Activated T-helper 1 cell treated with anti-CD3 and anti-CD28 coated beads, Interleukin-12 subunit alpha, Interleukin-12 subunit beta, Interleukin-2, Interleukin-4 antibody, amounts not matched to agents 30 ng/mL and 10 ng/mL and 1 ng/mL, durations not matched to agents 14 hours and 24 hours and 36 hours (primary cell): ENCODE data around the gene KCNAB2. TPM values are rescaled to one million over a fixed set of nuclear protein-coding genes. Genes with fewer than 3 reads are reported as not detected.

Source experiments
- DNase-seq: peaks from one replicate; pipeline ENCODE4 v3.0.0; 2021; ENCODE audit warnings: low spot score
- H3K27ac Mint-ChIP-seq: one replicate; pipeline ENCODE4 v1.8.0; 2021; ENCODE audit warnings: mild to moderate bottlenecking, mixed read lengths
- H3K27me3 Mint-ChIP-seq: one replicate; pipeline ENCODE4 v1.8.0; 2022; ENCODE audit warnings: mild to moderate bottlenecking, moderate library complexity, mixed read lengths; ENCODE audit not compliant: insufficient read depth
- H3K36me3 Mint-ChIP-seq: one replicate; pipeline ENCODE4 v1.8.0; 2021; ENCODE audit warnings: low read depth, mixed read lengths
- H3K4me1 Mint-ChIP-seq: one replicate; pipeline ENCODE4 v1.8.0; 2021; ENCODE audit warnings: low read depth, mixed read lengths
- H3K4me3 Mint-ChIP-seq: one replicate; pipeline ENCODE4 v1.8.0; 2021; ENCODE audit warnings: mild to moderate bottlenecking, moderate library complexity, mixed read lengths
- H3K9me3 Mint-ChIP-seq: one replicate; pipeline ENCODE4 v1.8.0; 2021; ENCODE audit warnings: mixed read lengths
- intact Hi-C: fragments of 100-400 bp; cut with micrococcal nuclease; formaldehyde crosslinking; loops from one replicate; pipeline ENCODE4 v1.15.1; 2024
- total RNA-seq: library from RNA; stranded (reverse); gene quantifications from 2 replicates; pipeline ENCODE4 v1.2.3, GENCODE V29; 2022

Gene KCNAB2
- total RNA-seq, 1 donor from 2014 or later: 237 TPM

- Mint-ChIP-seq H3K36me3 (peaks cover 4% of the 10 kb centered on the region), H3K27me3 (peaks cover 4% of the 10 kb centered on the region), H3K9me3 (no peaks in the 10 kb centered on the region), H3K4me3 (no peak overlapping the region), H3K4me1 (no peaks in the 10 kb centered on the region), H3K27ac (no peak overlapping the region)
- intact Hi-C loops: no loop called here
- no peak for DNase-seq
Measured at GRCh38 chr1:6103111-6103853, 57.6 kb downstream of the KCNAB2 start.

GRCh38 chr1:6103854-6104530 lies 58.3 kb downstream of the KCNAB2 start:
- Mint-ChIP-seq H3K4me1 (no peaks in the 10 kb centered on the region), H3K27ac (no peak overlapping the region), H3K36me3 (no peaks in the 10 kb centered on the region), H3K27me3 (peaks cover 8% of the 10 kb centered on the region), H3K4me3 (no peak overlapping the region), H3K9me3 (no peaks in the 10 kb centered on the region)
- intact Hi-C loops: no loop called here
- no peak for DNase-seq

GRCh38 chr1:6104631-6105030 lies 58.9 kb downstream of the KCNAB2 start:
- H3K36me3 Mint-ChIP-seq: no peaks in the 10 kb centered on the region
- no peak overlapping the region for H3K4me3 Mint-ChIP-seq
- no peaks in the 10 kb centered on the region for H3K4me1 Mint-ChIP-seq
- DNase-seq: no peak
- intact Hi-C loops: loop anchor here (5.0 kb wide), 1 partner anchor 78 kb away; the partner anchor contains the start of gene CHD5
- peaks cover 8% of the 10 kb centered on the region for H3K27me3 Mint-ChIP-seq
- H3K27ac Mint-ChIP-seq: no peak overlapping the region
- no peaks in the 10 kb centered on the region for H3K9me3 Mint-ChIP-seq

- Mint-ChIP-seq H3K4me3 (no peak overlapping the region), H3K4me1 (no peaks in the 10 kb centered on the region), H3K27me3 (peaks cover 8% of the 10 kb centered on the region), H3K36me3 (no peaks in the 10 kb centered on the region), H3K9me3 (no peaks in the 10 kb centered on the region), H3K27ac (no peak overlapping the region)
- intact Hi-C loops: loop anchor here (5.0 kb wide), 1 partner anchor 77 kb away; the partner anchor contains the start of gene CHD5
- DNase-seq: no peak
Measured at GRCh38 chr1:6105218-6105679, 59.6 kb downstream of the KCNAB2 start.

- H3K27me3 Mint-ChIP-seq: peaks cover 8% of the 10 kb centered on the region
- no peak for DNase-seq
- no peak overlapping the region for H3K4me3 Mint-ChIP-seq
- no peaks in the 10 kb centered on the region for H3K4me1 Mint-ChIP-seq
- H3K27ac Mint-ChIP-seq: no peak overlapping the region
- no peaks in the 10 kb centered on the region for H3K9me3 Mint-ChIP-seq
- H3K36me3 Mint-ChIP-seq: no peaks in the 10 kb centered on the region
- intact Hi-C loops: loop anchor here (5.0 kb wide), 1 partner anchor 77 kb away; the partner anchor contains the start of gene CHD5
Measured at GRCh38 chr1:6105763-6106162, 60.1 kb downstream of the KCNAB2 start.

- no peak for DNase-seq
- Mint-ChIP-seq H3K27me3 (peaks cover 8% of the 10 kb centered on the region), H3K36me3 (no peaks in the 10 kb centered on the region), H3K9me3 (no peaks in the 10 kb centered on the region), H3K27ac (no peak overlapping the region), H3K4me1 (no peaks in the 10 kb centered on the region), H3K4me3 (no peak overlapping the region)
- intact Hi-C loops: loop anchor here (5.0 kb wide), 1 partner anchor 76 kb away; the partner anchor contains the start of gene CHD5
Measured at GRCh38 chr1:6106321-6106731, 60.6 kb downstream of the KCNAB2 start.

- H3K36me3 Mint-ChIP-seq: no peaks in the 10 kb centered on the region
Measured at GRCh38 chr1:6106977-6107376, 61.3 kb downstream of the KCNAB2 start.

GRCh38 chr1:6107409-6108356 lies 62.0 kb downstream of the KCNAB2 start:
- H3K36me3 Mint-ChIP-seq: no peaks in the 10 kb centered on the region
- H3K27me3 Mint-ChIP-seq: peaks cover 11% of the 10 kb centered on the region
- no peak overlapping the region for H3K4me3 Mint-ChIP-seq
- H3K27ac Mint-ChIP-seq: no peak overlapping the region
- no peaks in the 10 kb centered on the region for H3K4me1 Mint-ChIP-seq
- H3K9me3 Mint-ChIP-seq: no peaks in the 10 kb centered on the region
- DNase-seq: no peak
- intact Hi-C loops: loop anchor here (1.0 to 5.0 kb wide), 3 partner anchors 33 to 138 kb away; partner anchors contain the start of gene CHD5

More at GRCh38 chr1:6106977-6107376, 61.3 kb downstream of the KCNAB2 start:
- Mint-ChIP-seq H3K9me3 (no peaks in the 10 kb centered on the region), H3K4me3 (no peak overlapping the region), H3K27ac (no peak overlapping the region), H3K27me3 (peaks cover 8% of the 10 kb centered on the region), H3K4me1 (no peaks in the 10 kb centered on the region)
- no peak for DNase-seq
- intact Hi-C loops: loop anchor here (5.0 kb wide), 1 partner anchor 75 kb away; the partner anchor contains the start of gene CHD5

- Mint-ChIP-seq H3K27me3 (peaks cover 8% of the 10 kb centered on the region), H3K4me3 (no peak overlapping the region), H3K4me1 (no peaks in the 10 kb centered on the region), H3K27ac (no peak overlapping the region), H3K9me3 (no peaks in the 10 kb centered on the region), H3K36me3 (no peaks in the 10 kb centered on the region)
- DNase-seq: no peak
- intact Hi-C loops: loop anchor here (1.0 to 5.0 kb wide), 3 partner anchors 32 to 137 kb away; partner anchors contain the start of gene CHD5
Measured at GRCh38 chr1:6108476-6108875, 62.8 kb downstream of the KCNAB2 start.

GRCh38 chr1:6108937-6109614 lies 63.4 kb downstream of the KCNAB2 start:
- Mint-ChIP-seq H3K4me1 (no peaks in the 10 kb centered on the region), H3K27ac (no peak overlapping the region), H3K4me3 (no peak overlapping the region), H3K27me3 (peaks cover 8% of the 10 kb centered on the region), H3K36me3 (no peaks in the 10 kb centered on the region), H3K9me3 (no peaks in the 10 kb centered on the region)
- DNase-seq: peak; percentile 25
- intact Hi-C loops: loop anchor here (1.0 to 5.0 kb wide), 3 partner anchors 32 to 136 kb away; partner anchors contain the start of gene CHD5

- no peak overlapping the region for H3K27ac Mint-ChIP-seq
- intact Hi-C loops: loop anchor here (2.0 to 5.0 kb wide), 2 partner anchors 31 to 73 kb away; partner anchors contain the start of gene CHD5
- no peak overlapping the region for H3K4me3 Mint-ChIP-seq
- H3K4me1 Mint-ChIP-seq: no peaks in the 10 kb centered on the region
- no peaks in the 10 kb centered on the region for H3K36me3 Mint-ChIP-seq
- H3K27me3 Mint-ChIP-seq: peaks cover 8% of the 10 kb centered on the region
- no peaks in the 10 kb centered on the region for H3K9me3 Mint-ChIP-seq
- no peak for DNase-seq
Measured at GRCh38 chr1:6109688-6110087, 64.0 kb downstream of the KCNAB2 start.

GRCh38 chr1:6110326-6110725 lies 64.6 kb downstream of the KCNAB2 start:
- no peak overlapping the region for H3K27ac Mint-ChIP-seq

More at GRCh38 chr1:6110326-6110725, 64.6 kb downstream of the KCNAB2 start:
- H3K4me1 Mint-ChIP-seq: no peaks in the 10 kb centered on the region
- H3K4me3 Mint-ChIP-seq: no peak overlapping the region
- H3K36me3 Mint-ChIP-seq: no peaks in the 10 kb centered on the region
- peaks cover 8% of the 10 kb centered on the region for H3K27me3 Mint-ChIP-seq
- DNase-seq: no peak
- intact Hi-C loops: no loop called here
- H3K9me3 Mint-ChIP-seq: no peaks in the 10 kb centered on the region
